ENCODE results near the gene AGMO. TPM values are rescaled to one million over a fixed set of nuclear protein-coding genes. Genes with fewer than 3 reads are reported as not detected.

AGMO gene
- total RNA-seq, 3 donors from 2014 or later: 0.89 to 3.0 (median 1.3) TPM

DNA sequence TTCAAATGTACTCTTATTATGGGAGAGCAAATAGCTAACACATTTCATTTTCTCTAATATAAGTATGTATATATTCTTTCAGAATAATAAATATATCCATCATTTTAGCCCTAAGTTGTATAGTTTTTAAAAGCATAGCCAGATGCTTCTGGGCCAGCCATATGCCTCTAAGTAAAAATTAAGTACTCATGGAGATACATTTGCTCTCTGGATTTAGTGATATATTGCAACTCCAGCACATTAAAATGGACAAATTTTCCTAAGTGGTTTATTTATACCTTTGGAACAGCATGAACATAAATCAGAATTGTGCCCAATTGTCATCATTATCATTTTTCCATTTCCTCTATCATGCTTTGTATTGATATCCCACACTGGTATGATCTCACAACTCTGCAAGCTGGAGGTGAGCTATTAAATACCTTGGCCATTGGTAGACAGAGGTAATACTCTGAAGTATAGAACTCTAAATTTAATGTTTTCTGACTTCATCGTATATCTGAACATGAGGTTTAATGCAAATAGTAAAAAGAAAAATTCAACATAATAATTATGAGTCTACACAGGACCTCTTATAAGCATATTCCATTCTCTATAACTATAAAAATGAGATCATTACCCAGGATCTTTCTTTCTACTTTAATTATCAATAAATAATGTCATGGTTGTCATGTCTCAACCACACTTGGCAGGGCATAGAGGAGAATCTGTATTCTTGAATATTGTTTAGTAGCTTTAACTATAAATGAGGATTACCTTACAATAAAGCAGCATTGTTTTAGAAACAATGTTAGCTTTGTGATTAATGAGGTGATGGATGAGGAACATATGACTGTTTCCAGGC, 90.8 kb downstream of the AGMO start:
- no peaks in the 10 kb centered on the region for H3K36me3 ChIP-seq (ENCODE audit: low read depth)
- ATAC-seq (no peak), DNase-seq (no peak)
- intact Hi-C loops (cut with DNase I, micrococcal nuclease): no loop called here
- H3K4me3 ChIP-seq: no peak overlapping the region
- H3K4me1 ChIP-seq (ENCODE audit: low read depth): no peaks in the 10 kb centered on the region
- no peaks in the 10 kb centered on the region for H3K9me3 ChIP-seq
- TF ChIP-seq, protein P1, sequence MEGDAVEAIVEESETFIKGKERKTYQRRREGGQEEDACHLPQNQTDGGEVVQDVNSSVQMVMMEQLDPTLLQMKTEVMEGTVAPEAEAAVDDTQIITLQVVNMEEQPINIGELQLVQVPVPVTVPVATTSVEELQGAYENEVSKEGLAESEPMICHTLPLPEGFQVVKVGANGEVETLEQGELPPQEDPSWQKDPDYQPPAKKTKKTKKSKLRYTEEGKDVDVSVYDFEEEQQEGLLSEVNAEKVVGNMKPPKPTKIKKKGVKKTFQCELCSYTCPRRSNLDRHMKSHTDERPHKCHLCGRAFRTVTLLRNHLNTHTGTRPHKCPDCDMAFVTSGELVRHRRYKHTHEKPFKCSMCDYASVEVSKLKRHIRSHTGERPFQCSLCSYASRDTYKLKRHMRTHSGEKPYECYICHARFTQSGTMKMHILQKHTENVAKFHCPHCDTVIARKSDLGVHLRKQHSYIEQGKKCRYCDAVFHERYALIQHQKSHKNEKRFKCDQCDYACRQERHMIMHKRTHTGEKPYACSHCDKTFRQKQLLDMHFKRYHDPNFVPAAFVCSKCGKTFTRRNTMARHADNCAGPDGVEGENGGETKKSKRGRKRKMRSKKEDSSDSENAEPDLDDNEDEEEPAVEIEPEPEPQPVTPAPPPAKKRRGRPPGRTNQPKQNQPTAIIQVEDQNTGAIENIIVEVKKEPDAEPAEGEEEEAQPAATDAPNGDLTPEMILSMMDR (IDR thresholded peaks at IDR 0.05): no peak

DNA sequence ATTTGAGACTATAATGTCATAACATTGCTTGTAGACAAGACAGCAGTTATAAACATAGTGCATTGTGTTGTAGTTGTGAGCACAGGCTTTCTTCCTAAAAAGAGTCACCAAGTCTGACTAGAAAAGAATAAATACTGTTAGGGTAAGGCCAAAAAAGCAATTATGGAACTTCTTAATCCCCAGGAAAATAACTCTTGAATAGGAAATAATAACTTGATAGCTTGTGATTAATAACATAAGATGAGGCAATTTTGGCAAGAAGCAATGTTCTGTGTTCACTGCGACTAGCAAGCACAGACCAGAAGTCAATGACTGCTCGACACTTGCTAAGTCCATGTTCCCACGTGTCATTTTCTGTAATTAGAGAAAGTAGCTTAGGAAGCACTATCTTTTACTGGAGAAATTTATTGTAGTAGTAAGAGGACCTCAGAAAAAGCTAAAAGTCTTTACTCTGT, 97.1 kb downstream of the AGMO start:
- H3K4me3 ChIP-seq: no peak overlapping the region
- H3K36me3 ChIP-seq (ENCODE audit: low read depth): no peaks in the 10 kb centered on the region
- H3K9me3 ChIP-seq: no peaks in the 10 kb centered on the region
- TF ChIP-seq, protein P1 (IDR thresholded peaks at IDR 0.05): no peak
- ATAC-seq (no peak), DNase-seq (no peak)
- intact Hi-C loops (cut with DNase I, micrococcal nuclease): no loop called here
- H3K4me1 ChIP-seq (ENCODE audit: low read depth): no peaks in the 10 kb centered on the region

DNA sequence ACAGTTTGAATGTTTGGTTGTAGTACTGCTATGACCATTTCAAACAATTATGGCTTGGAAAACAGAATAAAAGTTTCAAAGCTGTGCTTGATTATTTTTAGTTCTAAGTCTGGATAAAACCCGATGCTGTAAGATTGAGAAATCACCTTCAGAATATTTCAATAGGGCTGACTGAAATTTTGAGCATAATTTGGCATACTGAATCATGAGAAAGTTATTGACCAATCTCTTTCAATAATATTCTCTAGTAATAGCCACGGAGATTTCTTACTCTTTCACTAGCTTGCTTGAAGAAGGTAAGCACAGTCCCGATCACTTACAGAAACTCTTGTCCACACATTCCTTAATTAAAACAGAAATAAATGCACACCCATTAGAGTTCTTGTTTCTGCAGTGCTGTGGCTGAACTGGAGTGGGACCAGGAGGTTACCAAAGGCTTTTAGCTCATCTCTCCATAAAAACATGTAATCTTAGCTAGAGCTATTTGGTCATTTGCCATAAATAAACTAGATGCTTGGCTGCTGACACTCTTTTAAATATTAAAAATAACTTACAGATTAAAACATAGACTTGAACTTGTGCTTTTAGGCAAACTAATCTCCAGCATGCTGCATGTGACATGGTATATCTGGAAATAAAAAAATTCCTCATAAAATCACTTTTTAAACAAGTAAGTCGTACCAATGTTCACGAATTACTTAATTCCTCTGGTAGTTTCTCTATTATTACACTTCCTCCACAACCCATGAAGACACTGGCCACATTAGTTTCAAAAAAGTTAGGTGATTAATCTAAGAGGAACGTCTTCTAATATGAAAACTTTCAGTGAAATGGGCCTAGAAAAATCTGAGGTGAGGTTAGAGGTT, 97.8 kb downstream of the AGMO start:
- ATAC-seq (no peak), DNase-seq (no peak)
- H3K9me3 ChIP-seq: no peaks in the 10 kb centered on the region
- H3K4me3 ChIP-seq: no peak overlapping the region
- intact Hi-C loops (cut with DNase I, micrococcal nuclease): no loop called here
- no peaks in the 10 kb centered on the region for H3K4me1 ChIP-seq (ENCODE audit: low read depth)
- TF ChIP-seq, protein P1 (IDR thresholded peaks at IDR 0.05): no peak
- no peaks in the 10 kb centered on the region for H3K36me3 ChIP-seq (ENCODE audit: low read depth)

DNA sequence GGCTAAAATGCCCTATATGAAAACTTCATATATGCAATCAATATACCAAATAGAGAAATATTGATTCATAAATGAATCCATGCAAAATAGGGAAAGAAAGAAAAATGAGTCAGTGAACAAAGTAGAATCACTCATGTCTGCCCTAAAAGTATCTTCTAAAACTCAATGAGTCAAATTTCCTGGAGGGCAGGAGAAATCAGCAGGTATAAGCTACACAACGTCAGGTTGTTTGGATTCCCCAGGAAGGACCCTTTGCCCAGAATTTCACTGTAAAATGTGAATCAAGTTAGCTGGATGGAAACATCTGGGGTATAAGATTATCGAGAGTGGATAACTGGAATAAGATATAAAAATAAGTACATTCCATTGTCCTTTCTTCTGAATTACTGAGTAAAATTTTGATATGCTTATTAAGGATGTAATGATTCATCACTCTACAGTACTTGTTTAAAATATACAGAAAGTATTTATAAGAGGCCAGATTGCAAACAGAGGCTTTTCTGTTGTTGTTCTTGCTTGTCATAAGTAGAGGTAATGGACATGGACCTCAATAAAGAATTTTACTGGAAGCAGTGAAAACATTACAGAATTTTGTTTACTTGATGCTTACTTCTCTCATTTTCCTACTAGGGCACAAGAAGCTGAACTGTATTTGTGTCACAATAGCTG, 99.0 kb downstream of the AGMO start:
- Histone ChIP-seq H3K4me1 (ENCODE audit: low read depth) (no peaks in the 10 kb centered on the region), H3K36me3 (ENCODE audit: low read depth) (no peaks in the 10 kb centered on the region), H3K9me3 (no peaks in the 10 kb centered on the region), H3K4me3 (no peak overlapping the region)
- TF ChIP-seq, protein P1 (IDR thresholded peaks at IDR 0.05): no peak
- ATAC-seq (no peak), DNase-seq (no peak)
- intact Hi-C loops (cut with DNase I, micrococcal nuclease): no loop called here

DNA sequence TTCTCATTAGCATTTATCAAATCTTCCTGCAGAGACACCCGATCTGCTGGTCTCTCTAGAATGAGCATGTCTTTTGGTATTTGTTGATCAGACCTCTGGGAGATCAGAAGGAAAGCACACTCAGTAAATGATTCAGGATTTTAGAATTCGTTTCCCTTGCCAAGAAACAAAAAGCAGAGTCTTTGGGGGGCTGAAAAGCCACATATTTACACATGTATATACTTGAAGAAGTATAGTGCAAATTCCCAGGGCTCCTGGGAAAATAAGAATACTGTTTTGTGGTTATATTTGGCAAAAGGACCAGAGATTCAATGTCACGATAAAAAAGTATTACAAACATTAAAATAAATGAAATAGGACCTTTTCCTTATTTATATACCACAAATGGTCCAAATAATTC, 100.2 kb downstream of the AGMO start:
- DNase-seq: no peak
- H3K4me3 ChIP-seq: no peak overlapping the region
- no peak for ATAC-seq
- H3K9me3 ChIP-seq: no peaks in the 10 kb centered on the region
- no peaks in the 10 kb centered on the region for H3K36me3 ChIP-seq (ENCODE audit: low read depth)
- TF ChIP-seq, protein P1 (IDR thresholded peaks at IDR 0.05): no peak
- intact Hi-C loops (cut with DNase I, micrococcal nuclease): no loop called here
- no peaks in the 10 kb centered on the region for H3K4me1 ChIP-seq (ENCODE audit: low read depth)

All from mucosa of descending colon (tissue), 3 donors.